Measurements from ENCODE around the gene TSPAN18. TPM values are rescaled to one million over a fixed set of nuclear protein-coding genes. Genes with fewer than 3 reads are reported as not detected.

TSPAN18 gene
- total RNA-seq, 4 donors from 2014 or later, result 0.95 to 4.5 (median 2.3) TPM

DNA sequence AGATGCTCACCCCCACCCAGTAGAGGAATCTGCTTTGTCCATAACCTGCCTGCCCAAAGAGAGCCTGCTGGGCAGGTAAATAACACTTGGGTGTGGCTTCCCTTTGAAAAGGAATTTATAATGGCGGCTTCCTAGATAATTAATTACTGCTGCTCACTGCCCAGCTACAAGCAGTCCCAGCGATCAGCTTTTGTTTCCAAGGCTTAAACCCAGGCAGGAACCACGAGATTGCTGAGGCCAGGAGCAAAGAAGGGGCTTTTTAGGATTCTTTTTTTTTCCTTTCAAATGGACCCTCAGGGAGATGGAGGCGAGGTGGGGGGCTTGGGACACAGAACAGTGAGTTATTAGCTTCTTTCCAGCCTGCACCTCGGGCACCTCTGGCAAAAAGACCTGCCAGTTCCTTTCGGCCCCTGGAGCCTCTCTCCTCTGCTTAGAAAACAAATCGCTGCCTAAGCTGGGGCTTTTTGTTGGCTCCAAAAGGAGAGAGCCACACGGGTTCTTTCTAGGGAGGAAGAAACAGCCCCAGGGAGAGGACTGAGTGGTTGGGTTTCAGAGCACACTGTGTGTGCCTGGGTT is 107.2 kb downstream of the TSPAN18 start:
- 15 to 32% methylated on average over 8 of the region's 8 CpGs for WGBS, 2 donors
- no peak for DNase-seq (ENCODE audit: low spot score in 2 of 2)
- intact Hi-C loops (cut with DNase I; ENCODE audit: low total_unique reads), result no loop called here
- TF ChIP-seq POLR2A (IDR thresholded peaks at IDR 0.05) (no peak), CTCF (IDR thresholded peaks at IDR 0.05) (no peak)
- H3K4me3 ChIP-seq (ENCODE audit: low read depth, poor library complexity, severe bottlenecking), result no peak overlapping the region

DNA sequence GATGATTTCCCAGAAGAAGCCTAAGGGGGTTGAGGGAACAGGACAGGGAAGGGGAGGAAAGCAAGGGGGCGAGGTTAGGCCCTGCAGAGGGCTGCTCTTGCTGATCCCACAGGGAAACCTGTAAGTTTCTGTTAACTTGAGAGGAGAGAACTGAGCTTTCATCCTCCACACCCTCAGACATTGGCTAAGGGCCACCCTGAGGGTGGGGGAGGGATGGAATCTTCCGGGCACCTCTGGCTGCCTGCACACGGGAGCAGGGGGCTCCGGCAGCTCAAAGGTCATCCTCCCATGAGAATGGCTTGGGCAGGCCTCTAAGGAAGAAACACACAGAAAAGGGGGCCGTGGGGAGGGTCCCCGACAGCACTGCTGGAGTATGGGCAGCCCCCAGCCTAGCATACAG is 108.1 kb downstream of the TSPAN18 start:
- TF ChIP-seq POLR2A (IDR thresholded peaks at IDR 0.05) (no peak), CTCF (IDR thresholded peaks at IDR 0.05) (no peak)
- intact Hi-C loops (cut with DNase I; ENCODE audit: low total_unique reads), result no loop called here
- 70 to 71% methylated on average over 6 of the region's 6 CpGs for WGBS, 2 donors
- no peak overlapping the region for H3K4me3 ChIP-seq (ENCODE audit: low read depth, poor library complexity, severe bottlenecking)
- no peak for DNase-seq (ENCODE audit: low spot score in 2 of 2)

- WGBS, 2 donors, result 78 to 83% methylated on average over 4 of the region's 4 CpGs
Observed at GRCh38 chr11:44835296-44835695, 108.5 kb downstream of the TSPAN18 start.

DNA sequence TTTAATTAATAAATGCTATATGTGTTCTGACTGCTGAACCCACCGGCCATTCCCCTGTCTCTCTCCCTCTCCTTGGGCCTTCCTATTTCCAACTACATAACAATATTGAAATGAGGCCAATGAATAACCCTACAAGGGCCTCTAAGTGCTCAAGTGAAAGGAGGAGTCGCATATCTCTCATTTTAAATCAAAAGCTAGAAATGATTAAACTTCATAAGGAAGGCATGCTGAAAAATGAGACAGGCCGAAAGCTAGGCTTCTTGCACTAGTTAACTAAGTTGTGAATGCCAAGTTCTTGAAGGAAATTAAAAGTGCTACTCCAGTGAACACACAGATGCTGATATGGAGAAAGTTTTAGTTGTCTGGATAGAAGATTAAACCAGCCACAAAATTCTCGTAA is 109.2 kb downstream of the TSPAN18 start:
- intact Hi-C loops (cut with DNase I; ENCODE audit: low total_unique reads), result no loop called here
- H3K4me3 ChIP-seq (ENCODE audit: low read depth, poor library complexity, severe bottlenecking), result no peak overlapping the region
- WGBS, 2 donors, result 80 to 81% methylated on average over 4 of the region's 4 CpGs
- no peak for TF ChIP-seq CTCF (IDR thresholded peaks at IDR 0.05)
- TF ChIP-seq POLR2A (IDR thresholded peaks at IDR 0.05), result no peak
- DNase-seq (ENCODE audit: low spot score in 2 of 2), result no peak

More at GRCh38 chr11:44835296-44835695, 108.5 kb downstream of the TSPAN18 start:
- intact Hi-C loops (cut with DNase I; ENCODE audit: low total_unique reads), result no loop called here
- TF ChIP-seq CTCF (IDR thresholded peaks at IDR 0.05) (no peak), POLR2A (IDR thresholded peaks at IDR 0.05) (no peak)
- DNase-seq (ENCODE audit: low spot score in 2 of 2), result no peak
- no peak overlapping the region for H3K4me3 ChIP-seq (ENCODE audit: low read depth, poor library complexity, severe bottlenecking)

DNA sequence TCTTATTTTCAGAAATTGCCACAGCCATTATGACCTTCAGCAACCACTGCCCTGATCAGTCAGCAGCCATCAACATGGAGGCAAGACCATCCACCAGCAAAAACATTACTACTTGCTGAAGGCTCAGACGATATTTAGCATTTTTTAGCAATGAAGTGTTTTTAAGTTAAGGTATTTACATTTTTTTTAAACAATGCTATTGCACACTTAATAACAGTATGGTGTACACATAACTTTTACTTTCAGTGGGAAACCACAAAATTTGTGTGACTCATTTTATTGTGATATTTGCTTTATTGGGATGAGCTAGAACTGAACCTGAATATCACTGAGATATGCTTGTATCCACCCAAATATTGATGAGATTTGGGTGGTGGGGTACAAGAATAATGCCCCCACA is 110.9 kb downstream of the TSPAN18 start:
- DNase-seq (ENCODE audit: low spot score in 2 of 2), result no peak
- H3K4me3 ChIP-seq (ENCODE audit: low read depth, poor library complexity, severe bottlenecking), result no peak overlapping the region
- 81 to 90% methylated on average over 1 of the region's 1 CpG for WGBS, 2 donors
- no peak for TF ChIP-seq POLR2A (IDR thresholded peaks at IDR 0.05)
- intact Hi-C loops (cut with DNase I; ENCODE audit: low total_unique reads), result no loop called here

- TF ChIP-seq CTCF (IDR thresholded peaks at IDR 0.05) (no peak), POLR2A (IDR thresholded peaks at IDR 0.05) (no peak)
- intact Hi-C loops (cut with DNase I; ENCODE audit: low total_unique reads), result no loop called here
- 72 to 79% methylated on average over 5 to 6 of the region's 6 CpGs for WGBS, 2 donors
- no peak overlapping the region for H3K4me3 ChIP-seq (ENCODE audit: low read depth, poor library complexity, severe bottlenecking)
- no peak for DNase-seq (ENCODE audit: low spot score in 2 of 2)
Observed at GRCh38 chr11:44839458-44840084, 112.8 kb downstream of the TSPAN18 start.
